Dedifferentiated amniotic fluid mesenchymal stem cell (primary cell): ENCODE results near the gene KRT32.
A peak's percentile ranks its signal among the peaks of the same experiment; 100 is the strongest.

Source experiments
- DNase-seq: peaks from one replicate; pipeline ENCODE4 v3.0.0-alpha.2; 2016; ENCODE audit errors: extremely low spot score

The KRT32 gene

GRCh38 chr17:41466988-41467387 lies at the start of gene KRT32:
TSS of gene KRT32 (minus strand) at chr17:41467386. CDS start at chr17:41467325, 61 bp downstream.
- DNase-seq, result no peak

- DNase-seq, result no peak
Measured at GRCh38 chr17:41516830-41517283, 49.7 kb upstream of the KRT32 start.

- no peak for DNase-seq
Measured at GRCh38 chr17:41516147-41516829, 49.1 kb upstream of the KRT32 start.

- DNase-seq, result no peak
Measured at GRCh38 chr17:41513168-41513547, 46.0 kb upstream of the KRT32 start.

- DNase-seq, result no peak
Measured at GRCh38 chr17:41512546-41513167, 45.5 kb upstream of the KRT32 start.

GRCh38 chr17:41511716-41512115 lies 44.5 kb upstream of the KRT32 start:
- DNase-seq, result no peak

GRCh38 chr17:41511116-41511515 lies 43.9 kb upstream of the KRT32 start:
- no peak for DNase-seq

GRCh38 chr17:41510251-41511065 lies 43.3 kb upstream of the KRT32 start:
- DNase-seq, result no peak

GRCh38 chr17:41507315-41507880 lies 40.2 kb upstream of the KRT32 start:
- DNase-seq, result no peak

- no peak for DNase-seq
Measured at GRCh38 chr17:41505809-41506767, 38.9 kb upstream of the KRT32 start.

- no peak for DNase-seq
Measured at GRCh38 chr17:41505007-41505808, 38.0 kb upstream of the KRT32 start, which contains the start of gene KRT13. TSS of gene KRT13 (minus strand) at chr17:41505612. CDS start at chr17:41505550, 62 bp downstream.

GRCh38 chr17:41504246-41504977 lies 37.2 kb upstream of the KRT32 start:
- no peak for DNase-seq

- DNase-seq, result no peak
Measured at GRCh38 chr17:41503202-41503601, 36.0 kb upstream of the KRT32 start.

GRCh38 chr17:41500131-41500911 lies 33.1 kb upstream of the KRT32 start:
- DNase-seq, result no peak

- DNase-seq, result no peak
Measured at GRCh38 chr17:41499714-41500113, 32.5 kb upstream of the KRT32 start.

GRCh38 chr17:41498276-41498675 lies 31.1 kb upstream of the KRT32 start:
- DNase-seq, result no peak

GRCh38 chr17:41496803-41497484 lies 29.8 kb upstream of the KRT32 start:
- DNase-seq, result peak; percentile 34

GRCh38 chr17:41494524-41494923 lies 27.3 kb upstream of the KRT32 start:
- no peak for DNase-seq
